Measurements from ENCODE around the gene TMEM196.

The TMEM196 gene

DNA sequence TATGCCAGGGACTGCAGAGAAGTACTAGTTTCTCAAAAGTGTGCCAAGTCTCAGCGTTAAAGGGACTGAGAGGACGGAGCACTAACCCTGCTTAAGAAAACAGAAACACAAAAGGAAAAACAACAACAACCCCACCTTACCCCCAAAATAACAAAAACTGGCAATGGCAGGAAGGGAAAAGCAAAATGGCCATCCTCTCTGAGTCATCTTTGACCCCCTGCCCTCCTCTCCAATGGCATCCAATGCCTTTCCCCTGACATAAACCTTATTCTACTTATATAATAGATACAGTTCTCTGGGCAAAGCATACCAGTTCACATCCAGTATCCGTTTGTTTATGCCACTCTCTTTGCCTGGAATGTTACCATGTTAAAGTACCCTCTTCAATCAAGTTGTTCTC lies 66.2 kb downstream of the TMEM196 start:
- DNase-seq (ENCODE audit: low read depth, low spot score), result no peak

GRCh38 chr7:19705663-19706062 lies 67.8 kb downstream of the TMEM196 start:
- peak; percentile 70 for DNase-seq (ENCODE audit: low read depth, low spot score)

- no peak for DNase-seq (ENCODE audit: low read depth, low spot score)
Observed at GRCh38 chr7:19701471-19701870, 71.9 kb downstream of the TMEM196 start.

GRCh38 chr7:19700936-19701335 lies 72.5 kb downstream of the TMEM196 start:
- DNase-seq (ENCODE audit: low read depth, low spot score), result no peak

GRCh38 chr7:19698331-19698730 lies 75.1 kb downstream of the TMEM196 start:
- no peak for DNase-seq (ENCODE audit: low read depth, low spot score)

GRCh38 chr7:19696926-19697325 lies 76.5 kb downstream of the TMEM196 start:
- DNase-seq (ENCODE audit: low read depth, low spot score), result no peak

- DNase-seq (ENCODE audit: low read depth, low spot score), result no peak
Observed at GRCh38 chr7:19692111-19692828, 81.1 kb downstream of the TMEM196 start.

- no peak for DNase-seq (ENCODE audit: low read depth, low spot score)
Observed at GRCh38 chr7:19690736-19691135, 82.7 kb downstream of the TMEM196 start.

DNA sequence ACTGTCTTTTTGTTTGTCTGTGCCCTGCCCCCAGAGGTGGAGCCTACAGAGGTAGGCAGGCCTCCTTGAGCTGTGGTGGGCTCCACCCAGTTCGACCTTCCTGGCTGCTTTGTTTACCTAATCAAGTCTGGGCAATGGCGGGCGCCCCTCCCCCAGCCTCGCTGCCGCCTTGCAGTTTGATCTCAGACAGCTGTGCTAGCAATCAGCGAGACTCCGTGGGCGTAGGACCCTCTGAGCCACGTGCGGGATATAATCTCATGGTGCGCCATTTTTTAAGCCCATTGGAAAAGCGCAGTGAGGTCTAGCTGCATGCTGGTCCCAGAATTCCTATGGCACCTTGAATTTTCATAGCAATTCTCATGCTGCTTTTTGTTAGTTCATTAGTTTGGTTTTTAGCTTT lies 84.3 kb downstream of the TMEM196 start:
- DNase-seq (ENCODE audit: low read depth, low spot score), result peak; percentile 34

GRCh38 chr7:19681596-19681995 lies 91.8 kb downstream of the TMEM196 start:
- DNase-seq (ENCODE audit: low read depth, low spot score), result no peak

GRCh38 chr7:19677180-19677579 lies 96.2 kb downstream of the TMEM196 start:
- DNase-seq (ENCODE audit: low read depth, low spot score), result no peak

DNA sequence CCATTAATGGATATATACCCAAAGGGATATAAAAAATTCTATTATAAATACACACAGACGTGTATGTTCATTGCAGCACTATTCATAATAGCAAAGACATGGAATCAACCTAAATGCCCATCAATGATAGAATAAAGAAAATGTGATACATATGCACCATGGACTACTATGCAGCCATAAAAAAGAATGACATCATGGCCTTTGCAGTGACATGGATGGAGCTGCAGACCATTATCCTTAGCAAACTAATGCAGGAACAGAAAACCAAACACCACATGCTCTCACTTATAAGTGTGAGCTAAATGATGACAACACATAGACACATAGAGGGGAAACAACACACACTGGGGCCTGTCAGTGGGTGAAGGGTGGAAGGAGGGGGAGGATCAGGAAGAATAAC lies 97.6 kb downstream of the TMEM196 start:
- DNase-seq (ENCODE audit: low read depth, low spot score), result no peak

DNA sequence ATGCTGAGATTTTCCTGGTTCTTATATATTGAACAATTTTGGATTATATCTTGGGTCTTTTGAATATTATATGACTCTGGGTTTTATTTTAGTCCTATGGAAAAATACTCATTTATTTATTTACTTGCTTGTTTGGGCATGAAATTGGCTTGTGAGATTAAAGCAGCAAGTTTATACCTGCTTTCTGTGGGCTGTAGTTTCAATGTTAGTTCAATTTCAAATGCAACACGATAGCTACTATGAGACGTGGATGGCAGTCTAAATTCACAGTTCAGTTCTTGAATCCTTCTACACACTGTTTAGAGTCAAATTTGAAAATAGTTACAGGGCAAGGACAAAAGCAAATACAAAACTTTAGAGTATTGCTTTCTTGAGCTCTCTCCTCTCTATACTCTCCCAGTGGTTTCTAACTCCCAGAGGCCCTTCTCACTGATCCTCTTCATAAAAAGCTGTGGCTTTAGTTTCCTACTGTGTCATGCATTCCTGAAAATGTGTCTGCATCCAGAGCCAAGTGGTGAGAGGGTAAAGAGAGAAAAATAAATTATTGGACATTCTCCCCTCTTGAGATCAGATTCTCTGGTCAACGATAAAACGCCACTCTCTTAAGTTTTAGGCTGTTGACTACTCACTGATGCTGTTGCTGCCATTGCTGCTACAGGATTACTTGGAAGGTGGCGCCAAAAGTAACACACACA lies 99.0 kb downstream of the TMEM196 start:
- no peak for DNase-seq (ENCODE audit: low read depth, low spot score)

GRCh38 chr7:19670806-19671205 lies 102.6 kb downstream of the TMEM196 start:
- DNase-seq (ENCODE audit: low read depth, low spot score), result no peak
